K562 (cell line): ENCODE measurements around the gene ETS1. TPM values are rescaled to one million over a fixed set of nuclear protein-coding genes. Genes with fewer than 3 reads are reported as not detected.

Experiments
- ARHGAP35 ChIP-seq: fragments of 450-650 bp; IDR thresholded peaks from 2 replicates; pipeline ENCODE4 v1.6.1; 2018; ENCODE audit not compliant: partially characterized antibody
- ARNT ChIP-seq, 2 experiments: fragments of 450-650 bp; IDR thresholded peaks; 2 replicates each; pipeline ENCODE4 v1.6.1; 2016; ENCODE audit warnings: mild to moderate bottlenecking in 1 of 2
- CBX8 ChIP-seq: fragments of 200-600 bp; sonication (generic); IDR thresholded peaks from 2 replicates; pipeline ENCODE4 v1.6.1; 2012; ENCODE audit warnings: borderline replicate concordance, mixed run types, low read depth, mild to moderate bottlenecking, moderate library complexity, mixed read lengths, low read length, control low read depth, inconsistent platforms; ENCODE audit not compliant: poor library complexity, severe bottlenecking; ENCODE audit errors: extremely low read depth
- CXXC5 ChIP-seq: fragments of 250-450 bp; sonication (Bioruptor Pico); IDR thresholded peaks from 2 replicates; pipeline ENCODE4 v1.8.0; 2022; ENCODE audit warnings: inconsistent platforms, mild to moderate bottlenecking, moderate library complexity
- E2F3 ChIP-seq: fragments of 250-450 bp; sonication (Bioruptor Pico); IDR thresholded peaks from 2 replicates; pipeline ENCODE4 v1.4.0; 2020; ENCODE audit warnings: mild to moderate bottlenecking
- HIVEP1 ChIP-seq: fragments of 250-450 bp; sonication (Bioruptor Pico); IDR thresholded peaks from 2 replicates; pipeline ENCODE4 v1.4.0; 2020; ENCODE audit warnings: mild to moderate bottlenecking
- POLR2H ChIP-seq: IDR thresholded peaks from 2 replicates; pipeline ENCODE4 v1.6.1; 2016; ENCODE audit warnings: missing genetic modification characterization, low read depth, mild to moderate bottlenecking, control low read depth, missing compliant biosample characterization, moderate library complexity
- ZNF217 ChIP-seq: sonication (generic); formaldehyde crosslinking; IDR thresholded peaks from 2 replicates; pipeline ENCODE4 v1.8.0; 2022; ENCODE audit warnings: mild to moderate bottlenecking, missing genetic modification reagents
- polyA plus RNA-seq, 8 experiments: library from polyadenylated mRNA; depleted of rRNA in 4 of 8; stranded (reverse) in 5 of 8; unstranded in 3 of 8; fragments of >200 nt; fragmentation: Nextera tagmentation in 2 of 8; fragmentation: Illumina TruSeq in 1 of 8; extraction: Ambion mirVana in 2 of 8; extraction: Trizol in 1 of 8; gene quantifications; 2 replicates each; pipeline versions ENCODE4 v1.2.1 to v1.2.3, GENCODE V29; 2011 to 2014; ENCODE audit warnings: inconsistent platforms in 1 of 8, missing spikeins in 1 of 8
- total RNA-seq, 7 experiments: library from RNA; depleted of rRNA in 6 of 7; stranded (reverse); fragments of >200 nt in 6 of 7; fragmentation: Illumina TruSeq in 2 of 7; extraction: Trizol in 2 of 7; gene quantifications; 2 replicates each; pipeline versions ENCODE4 v1.2.1 to v1.2.3, GENCODE V29; 2011 to 2021; ENCODE audit warnings: low replicate concordance in 1 of 7
- TF ChIP-seq, protein P1 (sequence below): fragments of 450-650 bp; formaldehyde crosslinking; IDR thresholded peaks from 2 replicates; pipeline ENCODE4 v1.4.0; 2020; ENCODE audit warnings: mild to moderate bottlenecking
- TF ChIP-seq, protein P2 (sequence below): fragments of 450-650 bp; formaldehyde crosslinking; IDR thresholded peaks from 2 replicates; pipeline ENCODE4 v1.4.0; 2020; ENCODE audit warnings: mild to moderate bottlenecking, moderate library complexity
- TF ChIP-seq, protein P3 (sequence below): fragments of 200-600 bp; sonication (generic); IDR thresholded peaks from one replicate; pipeline ENCODE4 v1.6.1; 2012; ENCODE audit warnings: mild to moderate bottlenecking, low read depth, low read length, inconsistent platforms

The ETS1 gene
- total and polyA plus RNA-seq, 9 of the 15 experiments (the other 6 are each of a cell fraction or from before 2014, with no cell fraction given), result 0.04 to 1.4 (median 0.23) TPM

DNA sequence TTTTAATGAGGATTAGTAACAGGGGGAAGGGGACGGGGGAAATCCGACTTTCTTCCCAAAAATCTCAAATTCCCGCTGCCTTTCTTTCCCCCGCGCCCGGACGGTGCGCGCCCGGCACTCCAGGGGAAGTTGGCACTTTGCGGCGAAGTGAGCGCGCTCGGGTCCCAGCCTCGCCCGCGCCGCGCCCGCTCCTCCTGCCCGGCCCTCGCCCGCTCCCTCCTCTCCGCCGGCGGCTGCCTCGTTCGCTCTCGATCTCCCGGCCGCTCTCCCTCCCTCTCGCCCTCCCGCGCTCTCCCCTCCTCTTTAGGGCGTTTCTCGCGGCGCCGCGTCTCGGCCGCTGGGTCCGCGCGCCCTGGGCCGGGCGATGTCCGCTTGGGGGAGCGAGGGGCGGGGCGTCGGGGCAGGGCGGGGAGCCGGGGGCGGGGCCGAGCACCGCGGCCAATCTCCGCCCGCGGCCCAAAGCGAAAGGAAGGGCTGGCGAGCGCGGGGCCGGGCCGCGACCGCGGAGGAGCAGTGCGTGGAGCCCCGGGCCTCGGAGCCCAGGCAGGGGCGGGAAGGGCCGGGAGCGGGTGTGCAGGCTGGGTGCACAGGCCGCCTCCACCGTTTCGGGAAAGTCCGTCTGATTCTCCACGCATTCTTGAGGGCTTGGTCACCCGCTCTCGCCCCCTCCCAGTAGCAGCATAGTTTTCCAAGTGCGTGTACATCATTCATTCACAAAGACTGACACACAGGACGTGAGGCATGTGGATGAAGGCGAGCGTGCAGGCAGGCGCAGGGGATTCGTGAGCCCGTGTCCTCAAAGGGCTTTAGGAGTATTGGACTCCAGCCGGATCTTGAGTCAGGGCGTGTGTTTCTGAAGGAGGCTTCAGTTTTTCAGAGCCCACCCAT, 65.1 kb downstream of the ETS1 start (continued):
- TF ChIP-seq E2F3 (CRISPR knock-in tag) (0 out of 2 replicates have a peak, but pooled peaks have one; percentile 16), HIVEP1 (no peak), CBX8 (no peak), ARNT (IDR thresholded peaks at IDR 0.05) (no peak), POLR2H (tag) (peak; percentile 14), CXXC5 (CRISPR knock-in tag) (peak; percentile 72), ARHGAP35 (no peak), ZNF217 (no peak)
- TF ChIP-seq, protein P1, sequence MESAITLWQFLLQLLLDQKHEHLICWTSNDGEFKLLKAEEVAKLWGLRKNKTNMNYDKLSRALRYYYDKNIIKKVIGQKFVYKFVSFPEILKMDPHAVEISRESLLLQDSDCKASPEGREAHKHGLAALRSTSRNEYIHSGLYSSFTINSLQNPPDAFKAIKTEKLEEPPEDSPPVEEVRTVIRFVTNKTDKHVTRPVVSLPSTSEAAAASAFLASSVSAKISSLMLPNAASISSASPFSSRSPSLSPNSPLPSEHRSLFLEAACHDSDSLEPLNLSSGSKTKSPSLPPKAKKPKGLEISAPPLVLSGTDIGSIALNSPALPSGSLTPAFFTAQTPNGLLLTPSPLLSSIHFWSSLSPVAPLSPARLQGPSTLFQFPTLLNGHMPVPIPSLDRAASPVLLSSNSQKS (CRISPR knock-in tag), result no peak
- TF ChIP-seq, protein P2, sequence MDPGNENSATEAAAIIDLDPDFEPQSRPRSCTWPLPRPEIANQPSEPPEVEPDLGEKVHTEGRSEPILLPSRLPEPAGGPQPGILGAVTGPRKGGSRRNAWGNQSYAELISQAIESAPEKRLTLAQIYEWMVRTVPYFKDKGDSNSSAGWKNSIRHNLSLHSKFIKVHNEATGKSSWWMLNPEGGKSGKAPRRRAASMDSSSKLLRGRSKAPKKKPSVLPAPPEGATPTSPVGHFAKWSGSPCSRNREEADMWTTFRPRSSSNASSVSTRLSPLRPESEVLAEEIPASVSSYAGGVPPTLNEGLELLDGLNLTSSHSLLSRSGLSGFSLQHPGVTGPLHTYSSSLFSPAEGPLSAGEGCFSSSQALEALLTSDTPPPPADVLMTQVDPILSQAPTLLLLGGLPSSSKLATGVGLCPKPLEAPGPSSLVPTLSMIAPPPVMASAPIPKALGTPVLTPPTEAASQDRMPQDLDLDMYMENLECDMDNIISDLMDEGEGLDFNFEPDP (CRISPR knock-in tag), result no peak
- TF ChIP-seq, protein P3, sequence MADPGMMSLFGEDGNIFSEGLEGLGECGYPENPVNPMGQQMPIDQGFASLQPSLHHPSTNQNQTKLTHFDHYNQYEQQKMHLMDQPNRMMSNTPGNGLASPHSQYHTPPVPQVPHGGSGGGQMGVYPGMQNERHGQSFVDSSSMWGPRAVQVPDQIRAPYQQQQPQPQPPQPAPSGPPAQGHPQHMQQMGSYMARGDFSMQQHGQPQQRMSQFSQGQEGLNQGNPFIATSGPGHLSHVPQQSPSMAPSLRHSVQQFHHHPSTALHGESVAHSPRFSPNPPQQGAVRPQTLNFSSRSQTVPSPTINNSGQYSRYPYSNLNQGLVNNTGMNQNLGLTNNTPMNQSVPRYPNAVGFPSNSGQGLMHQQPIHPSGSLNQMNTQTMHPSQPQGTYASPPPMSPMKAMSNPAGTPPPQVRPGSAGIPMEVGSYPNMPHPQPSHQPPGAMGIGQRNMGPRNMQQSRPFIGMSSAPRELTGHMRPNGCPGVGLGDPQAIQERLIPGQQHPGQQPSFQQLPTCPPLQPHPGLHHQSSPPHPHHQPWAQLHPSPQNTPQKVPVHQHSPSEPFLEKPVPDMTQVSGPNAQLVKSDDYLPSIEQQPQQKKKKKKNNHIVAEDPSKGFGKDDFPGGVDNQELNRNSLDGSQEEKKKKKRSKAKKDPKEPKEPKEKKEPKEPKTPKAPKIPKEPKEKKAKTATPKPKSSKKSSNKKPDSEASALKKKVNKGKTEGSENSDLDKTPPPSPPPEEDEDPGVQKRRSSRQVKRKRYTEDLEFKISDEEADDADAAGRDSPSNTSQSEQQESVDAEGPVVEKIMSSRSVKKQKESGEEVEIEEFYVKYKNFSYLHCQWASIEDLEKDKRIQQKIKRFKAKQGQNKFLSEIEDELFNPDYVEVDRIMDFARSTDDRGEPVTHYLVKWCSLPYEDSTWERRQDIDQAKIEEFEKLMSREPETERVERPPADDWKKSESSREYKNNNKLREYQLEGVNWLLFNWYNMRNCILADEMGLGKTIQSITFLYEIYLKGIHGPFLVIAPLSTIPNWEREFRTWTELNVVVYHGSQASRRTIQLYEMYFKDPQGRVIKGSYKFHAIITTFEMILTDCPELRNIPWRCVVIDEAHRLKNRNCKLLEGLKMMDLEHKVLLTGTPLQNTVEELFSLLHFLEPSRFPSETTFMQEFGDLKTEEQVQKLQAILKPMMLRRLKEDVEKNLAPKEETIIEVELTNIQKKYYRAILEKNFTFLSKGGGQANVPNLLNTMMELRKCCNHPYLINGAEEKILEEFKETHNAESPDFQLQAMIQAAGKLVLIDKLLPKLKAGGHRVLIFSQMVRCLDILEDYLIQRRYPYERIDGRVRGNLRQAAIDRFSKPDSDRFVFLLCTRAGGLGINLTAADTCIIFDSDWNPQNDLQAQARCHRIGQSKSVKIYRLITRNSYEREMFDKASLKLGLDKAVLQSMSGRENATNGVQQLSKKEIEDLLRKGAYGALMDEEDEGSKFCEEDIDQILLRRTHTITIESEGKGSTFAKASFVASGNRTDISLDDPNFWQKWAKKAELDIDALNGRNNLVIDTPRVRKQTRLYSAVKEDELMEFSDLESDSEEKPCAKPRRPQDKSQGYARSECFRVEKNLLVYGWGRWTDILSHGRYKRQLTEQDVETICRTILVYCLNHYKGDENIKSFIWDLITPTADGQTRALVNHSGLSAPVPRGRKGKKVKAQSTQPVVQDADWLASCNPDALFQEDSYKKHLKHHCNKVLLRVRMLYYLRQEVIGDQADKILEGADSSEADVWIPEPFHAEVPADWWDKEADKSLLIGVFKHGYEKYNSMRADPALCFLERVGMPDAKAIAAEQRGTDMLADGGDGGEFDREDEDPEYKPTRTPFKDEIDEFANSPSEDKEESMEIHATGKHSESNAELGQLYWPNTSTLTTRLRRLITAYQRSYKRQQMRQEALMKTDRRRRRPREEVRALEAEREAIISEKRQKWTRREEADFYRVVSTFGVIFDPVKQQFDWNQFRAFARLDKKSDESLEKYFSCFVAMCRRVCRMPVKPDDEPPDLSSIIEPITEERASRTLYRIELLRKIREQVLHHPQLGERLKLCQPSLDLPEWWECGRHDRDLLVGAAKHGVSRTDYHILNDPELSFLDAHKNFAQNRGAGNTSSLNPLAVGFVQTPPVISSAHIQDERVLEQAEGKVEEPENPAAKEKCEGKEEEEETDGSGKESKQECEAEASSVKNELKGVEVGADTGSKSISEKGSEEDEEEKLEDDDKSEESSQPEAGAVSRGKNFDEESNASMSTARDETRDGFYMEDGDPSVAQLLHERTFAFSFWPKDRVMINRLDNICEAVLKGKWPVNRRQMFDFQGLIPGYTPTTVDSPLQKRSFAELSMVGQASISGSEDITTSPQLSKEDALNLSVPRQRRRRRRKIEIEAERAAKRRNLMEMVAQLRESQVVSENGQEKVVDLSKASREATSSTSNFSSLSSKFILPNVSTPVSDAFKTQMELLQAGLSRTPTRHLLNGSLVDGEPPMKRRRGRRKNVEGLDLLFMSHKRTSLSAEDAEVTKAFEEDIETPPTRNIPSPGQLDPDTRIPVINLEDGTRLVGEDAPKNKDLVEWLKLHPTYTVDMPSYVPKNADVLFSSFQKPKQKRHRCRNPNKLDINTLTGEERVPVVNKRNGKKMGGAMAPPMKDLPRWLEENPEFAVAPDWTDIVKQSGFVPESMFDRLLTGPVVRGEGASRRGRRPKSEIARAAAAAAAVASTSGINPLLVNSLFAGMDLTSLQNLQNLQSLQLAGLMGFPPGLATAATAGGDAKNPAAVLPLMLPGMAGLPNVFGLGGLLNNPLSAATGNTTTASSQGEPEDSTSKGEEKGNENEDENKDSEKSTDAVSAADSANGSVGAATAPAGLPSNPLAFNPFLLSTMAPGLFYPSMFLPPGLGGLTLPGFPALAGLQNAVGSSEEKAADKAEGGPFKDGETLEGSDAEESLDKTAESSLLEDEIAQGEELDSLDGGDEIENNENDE, result no peak
